Muscle of leg (tissue), 11 donors: ENCODE measurements around the gene PTGES3. TPM values are rescaled to one million over a fixed set of nuclear protein-coding genes. Genes with fewer than 3 reads are reported as not detected.

Experiments
- DNase-seq: peaks from one replicate; pipeline ENCODE4 v3.0.0; 2013
- H3K27ac ChIP-seq: one replicate; pipeline ENCODE4 v1.5.1; 2013; ENCODE audit warnings: mild to moderate bottlenecking, low read length, control low read depth
- H3K27me3 ChIP-seq: one replicate; pipeline ENCODE4 v1.6.1; 2013; ENCODE audit warnings: low read length; ENCODE audit not compliant: control insufficient read depth, insufficient read depth
- H3K36me3 ChIP-seq: one replicate; pipeline ENCODE4 v1.6.1; 2013; ENCODE audit warnings: low read length; ENCODE audit not compliant: control insufficient read depth, insufficient read depth
- H3K4me1 ChIP-seq: one replicate; pipeline ENCODE4 v1.6.1; 2013; ENCODE audit warnings: low read length; ENCODE audit not compliant: control insufficient read depth, insufficient read depth
- H3K4me3 ChIP-seq: one replicate; pipeline ENCODE4 v1.5.1; 2013; ENCODE audit warnings: low read length, control low read depth
- H3K9me3 ChIP-seq: replicated peaks from 2 replicates; pipeline ENCODE4 v1.6.1; 2013; ENCODE audit warnings: low read depth, low read length; ENCODE audit not compliant: control insufficient read depth
- WGBS: methylation state at CpG from one replicate; pipeline ENCODE4 v1.1.5; 2013; ENCODE audit warnings: missing lambda C conversion rate; ENCODE audit not compliant: insufficient coverage; 5-methylcytosine and 5-hydroxymethylcytosine counted together
- polyA plus RNA-seq, 8 donors: library from polyadenylated mRNA; unstranded; fragments of 120-200 nt; gene quantifications; one replicate each; pipeline versions ENCODE4 v1.2.1 to v1.2.3, GENCODE V29; 2013; ENCODE audit warnings: inconsistent platforms in 1 of 8, low replicate concordance in 1 of 8; ENCODE audit not compliant: insufficient read length in 8 of 8, insufficient read depth in 1 of 8
- total RNA-seq: library from RNA; stranded (reverse); fragments of 120-200 nt; gene quantifications from one replicate; pipeline ENCODE4 v1.2.4, GENCODE V29; 2013

The PTGES3 gene
- total and polyA plus RNA-seq, 9 donors, result 73.6 to 246 (median 202) TPM

DNA sequence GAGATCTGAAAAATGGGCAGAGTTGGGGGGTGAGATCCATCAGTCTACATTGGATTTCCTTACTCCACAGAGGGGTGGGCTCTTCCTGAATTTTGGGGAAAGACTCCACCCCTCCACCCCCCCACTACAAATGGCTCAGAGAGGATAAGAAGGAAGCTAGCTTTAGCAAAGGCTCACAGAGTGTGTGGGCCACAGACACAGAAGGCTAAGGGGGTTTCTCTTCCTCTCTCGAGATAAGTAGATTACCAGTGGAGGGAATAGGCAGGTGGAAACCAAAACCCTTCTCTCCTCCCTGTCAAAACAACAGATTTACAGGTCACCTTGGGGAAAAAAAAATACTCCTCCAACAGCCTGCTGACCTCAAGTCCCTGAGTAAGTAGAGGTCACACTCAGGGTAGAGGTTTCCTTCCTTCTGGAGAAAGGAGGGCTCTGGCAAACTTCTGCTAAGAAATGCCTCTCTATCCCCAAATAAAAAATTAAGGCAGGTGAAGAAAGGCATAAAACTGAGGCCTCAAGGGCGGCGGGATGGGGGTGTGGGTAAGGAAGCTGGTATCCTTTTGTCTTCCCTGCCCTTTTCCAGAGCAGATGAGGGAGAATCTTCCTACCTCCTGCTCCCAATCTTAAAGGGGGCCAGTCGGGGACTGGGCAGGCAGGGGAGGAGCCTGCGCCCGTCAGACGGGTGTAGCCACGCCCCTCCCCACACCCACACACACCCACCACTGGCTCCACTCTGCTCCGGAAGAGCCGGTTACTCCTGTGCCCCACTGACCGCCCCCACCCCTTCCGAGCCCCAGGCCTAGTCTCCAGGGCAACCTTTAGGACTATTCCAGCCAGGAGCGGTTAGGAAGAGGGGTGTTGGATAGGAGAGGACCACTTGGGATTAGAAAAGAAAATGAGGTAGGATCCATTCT, 56.0 kb downstream of the PTGES3 start:
- Histone ChIP-seq H3K27me3 (no peaks in the 10 kb centered on the region), H3K27ac (no peak overlapping the region), H3K4me1 (peaks cover 66% of the 10 kb centered on the region), H3K9me3 (no peaks in the 10 kb centered on the region), H3K4me3 (no peak overlapping the region), H3K36me3 (peaks cover under 1% of the 10 kb centered on the region)
- DNase-seq, result peak; percentile 57
- WGBS, result no CpG with 5 or more reads among the region's 13 CpGs

DNA sequence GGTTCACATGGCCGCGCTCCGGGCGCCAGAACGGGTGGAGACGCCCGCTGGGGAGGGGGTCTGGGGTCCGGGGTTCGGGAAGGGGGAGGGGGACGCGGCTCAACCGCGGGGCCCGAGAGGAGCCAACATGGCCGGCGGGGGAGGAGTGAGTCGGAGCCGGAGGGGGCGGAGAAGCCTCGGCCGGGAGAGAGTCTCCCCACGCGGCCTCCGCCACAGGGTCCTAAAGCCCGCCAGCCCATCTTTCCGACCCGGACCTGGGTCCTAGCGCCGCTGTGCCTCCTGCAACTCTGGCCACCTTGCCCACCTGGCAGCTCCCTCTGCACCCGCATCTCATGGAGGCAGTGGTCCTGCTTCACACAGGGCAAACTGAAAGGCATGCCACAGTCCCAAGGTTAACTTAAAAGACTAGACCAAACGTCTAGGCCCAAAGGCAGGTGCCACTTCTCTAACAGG, 57.9 kb downstream of the PTGES3 start, which contains the start of gene BAZ2A:
Gene BAZ2A, minus strand, starts transcription at position 147 of the 453 bp plus-strand sequence. CDS start 12,796 bp downstream, outside the sequence.
- Histone ChIP-seq H3K4me1 (peaks cover 51% of the 10 kb centered on the region), H3K9me3 (no peaks in the 10 kb centered on the region), H3K27ac (peak within 1 kb of the TSS; percentile 97), H3K36me3 (peaks cover 9% of the 10 kb centered on the region), H3K27me3 (no peaks in the 10 kb centered on the region), H3K4me3 (peak within 1 kb of the TSS; percentile 92)
- under 1% methylated on average over 20 of the region's 31 CpGs for WGBS
- DNase-seq, result peak; percentile 96

DNA sequence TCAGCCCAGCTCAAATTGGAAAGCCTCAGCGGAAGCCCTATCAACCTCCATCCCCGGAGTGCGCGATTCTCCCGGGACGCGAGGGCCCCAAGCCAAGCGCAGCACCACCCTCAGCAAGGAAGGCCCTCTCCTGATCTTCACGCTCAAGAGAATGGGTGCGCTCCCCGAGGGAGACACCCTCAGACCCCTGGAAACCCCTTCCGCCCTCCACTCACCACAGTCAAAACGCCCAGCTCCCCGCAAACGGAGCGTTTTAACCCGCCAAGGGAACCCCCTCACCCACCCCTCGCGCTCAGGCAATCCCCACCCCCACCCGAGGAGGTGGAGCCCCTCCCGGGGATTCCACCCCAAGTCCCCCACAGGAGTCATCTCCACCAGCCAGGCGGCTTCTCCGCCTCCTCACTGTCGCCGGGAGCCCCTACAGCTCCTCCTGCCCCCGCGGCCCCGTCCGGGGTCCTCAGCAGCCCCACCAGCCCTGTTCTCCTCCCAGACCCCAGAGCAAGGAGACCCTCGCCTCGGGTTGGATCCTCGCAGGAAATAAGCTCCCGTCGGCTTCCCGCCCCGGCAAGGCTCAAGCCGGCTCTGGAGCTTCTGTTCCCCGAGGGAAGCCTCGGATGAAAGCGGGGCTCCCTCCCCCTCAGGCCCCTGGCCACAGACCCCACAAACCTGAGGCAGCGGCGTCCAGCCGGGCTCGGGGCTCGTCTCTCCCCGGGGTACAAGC, 58.5 kb downstream of the PTGES3 start:
- H3K4me3 ChIP-seq, result peak overlapping the region; percentile 92
- H3K4me1 ChIP-seq, result peaks cover 48% of the 10 kb centered on the region
- DNase-seq, result peak; percentile 48
- peaks cover 9% of the 10 kb centered on the region for H3K36me3 ChIP-seq
- under 1% methylated on average over 35 of the region's 46 CpGs for WGBS
- peak overlapping the region; percentile 97 for H3K27ac ChIP-seq
- H3K9me3 ChIP-seq, result no peaks in the 10 kb centered on the region
- H3K27me3 ChIP-seq, result no peaks in the 10 kb centered on the region

DNA sequence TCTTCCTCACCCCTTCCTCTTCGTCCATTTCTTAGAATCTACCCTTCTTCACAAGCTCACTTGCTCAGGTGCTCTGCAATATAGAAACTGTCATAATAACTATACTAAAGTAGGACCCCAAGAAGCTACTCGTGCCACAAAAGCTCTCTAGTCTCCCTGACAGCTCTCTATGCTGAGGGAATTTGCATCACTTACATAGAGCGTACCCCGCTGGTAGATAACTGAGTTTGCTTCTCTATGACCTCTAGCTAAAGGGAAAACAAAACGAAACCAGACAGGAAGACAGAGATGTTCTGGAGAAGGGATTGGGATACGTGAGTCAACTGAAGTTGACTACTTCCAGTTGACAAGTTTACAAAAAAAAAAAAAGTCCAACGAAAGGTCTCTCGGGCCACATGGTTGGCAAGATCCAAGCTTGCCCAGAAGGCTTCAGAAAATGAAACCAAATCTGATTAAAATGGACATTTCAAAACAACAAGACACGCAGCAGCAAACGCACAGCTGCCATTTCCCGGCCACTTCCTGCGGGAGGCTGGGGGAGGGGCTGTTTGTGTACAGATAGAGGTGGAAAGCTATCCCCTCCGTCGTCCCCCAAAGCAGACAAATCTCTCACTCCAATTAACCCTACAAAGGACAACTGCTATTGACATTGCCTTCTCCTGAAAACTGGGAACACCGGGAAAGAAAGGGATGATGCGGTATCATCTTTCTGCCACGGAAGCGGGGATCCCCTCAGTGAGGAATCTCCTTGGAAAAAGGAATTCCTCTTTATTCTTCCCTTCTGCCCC, 59.2 kb downstream of the PTGES3 start:
- Histone ChIP-seq H3K4me1 (peaks cover 40% of the 10 kb centered on the region), H3K9me3 (no peaks in the 10 kb centered on the region), H3K27ac (peak overlapping the region; percentile 97), H3K36me3 (peaks cover 10% of the 10 kb centered on the region), H3K4me3 (peak overlapping the region; percentile 92), H3K27me3 (no peaks in the 10 kb centered on the region)
- DNase-seq, result peak; percentile 85
- 0% methylated on average over 1 of the region's 18 CpGs for WGBS

DNA sequence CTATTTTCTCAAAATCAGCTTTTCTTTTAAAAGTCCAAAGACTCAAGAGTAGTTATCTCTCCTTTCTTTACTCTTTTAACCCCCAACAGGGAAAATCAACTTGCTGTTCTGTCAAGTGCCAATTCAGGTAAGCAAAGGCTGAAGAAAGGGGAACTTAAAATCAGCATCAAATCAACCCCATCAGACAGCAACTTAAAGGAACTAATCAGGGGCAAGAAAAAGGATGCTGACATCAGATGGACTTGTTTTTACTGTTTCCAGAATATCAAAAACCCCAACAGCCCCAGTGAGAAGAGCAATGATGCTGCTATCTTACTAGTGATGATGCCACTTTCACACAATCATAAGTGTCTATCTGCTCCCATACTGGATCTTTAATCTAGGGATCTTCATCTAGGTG, 61.4 kb downstream of the PTGES3 start:
- H3K4me3 ChIP-seq, result no peak overlapping the region
- no peak overlapping the region for H3K27ac ChIP-seq
- no peaks in the 10 kb centered on the region for H3K9me3 ChIP-seq
- H3K36me3 ChIP-seq, result peaks cover 18% of the 10 kb centered on the region
- H3K27me3 ChIP-seq, result no peaks in the 10 kb centered on the region
- DNase-seq, result no peak
- H3K4me1 ChIP-seq, result peaks cover 19% of the 10 kb centered on the region

DNA sequence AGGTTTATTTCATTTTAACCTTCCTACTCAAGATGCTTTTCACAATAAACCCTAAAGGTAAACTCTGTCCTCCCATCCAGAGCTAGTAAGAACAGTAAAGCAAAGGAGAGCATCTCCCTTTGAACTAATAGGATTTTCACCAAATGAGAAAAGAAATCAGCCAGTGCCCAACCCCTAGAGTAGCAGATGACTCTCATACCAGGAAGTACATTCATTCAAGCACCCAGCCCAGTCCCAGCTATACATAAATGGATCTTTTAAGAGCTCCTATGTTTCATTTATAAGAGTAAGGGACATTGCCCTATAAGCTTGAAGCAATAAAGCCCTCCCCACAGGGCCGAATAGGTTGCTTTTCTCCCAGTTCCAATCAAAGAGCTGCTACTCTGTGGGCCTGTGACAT, 65.5 kb downstream of the PTGES3 start:
- Histone ChIP-seq H3K27me3 (no peaks in the 10 kb centered on the region), H3K4me3 (no peak overlapping the region), H3K36me3 (peaks cover 28% of the 10 kb centered on the region), H3K4me1 (peaks cover 2% of the 10 kb centered on the region), H3K27ac (no peak overlapping the region), H3K9me3 (no peaks in the 10 kb centered on the region)
- DNase-seq, result no peak
- no CpG with 5 or more reads among the region's 1 CpG for WGBS

DNA sequence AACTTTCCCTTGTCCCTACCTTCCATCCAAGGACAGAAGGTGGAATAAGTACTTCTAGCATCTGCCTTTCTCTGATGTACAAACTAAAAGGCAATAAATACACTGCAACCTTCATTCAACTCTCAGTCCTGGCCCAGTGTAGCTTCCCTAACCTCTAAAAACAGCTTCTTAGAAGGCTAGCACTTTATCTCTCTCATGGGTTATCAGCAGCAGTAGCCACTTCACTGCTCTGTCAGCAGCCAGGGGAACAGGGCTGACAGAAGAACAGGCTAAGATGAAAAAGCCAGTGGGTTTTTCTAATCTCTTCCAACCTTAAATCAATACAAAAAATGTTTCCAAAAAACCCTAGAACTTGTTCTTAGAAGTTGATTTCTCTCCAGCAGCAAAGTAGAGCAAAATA, 71.2 kb downstream of the PTGES3 start:
- no peak for DNase-seq

DNA sequence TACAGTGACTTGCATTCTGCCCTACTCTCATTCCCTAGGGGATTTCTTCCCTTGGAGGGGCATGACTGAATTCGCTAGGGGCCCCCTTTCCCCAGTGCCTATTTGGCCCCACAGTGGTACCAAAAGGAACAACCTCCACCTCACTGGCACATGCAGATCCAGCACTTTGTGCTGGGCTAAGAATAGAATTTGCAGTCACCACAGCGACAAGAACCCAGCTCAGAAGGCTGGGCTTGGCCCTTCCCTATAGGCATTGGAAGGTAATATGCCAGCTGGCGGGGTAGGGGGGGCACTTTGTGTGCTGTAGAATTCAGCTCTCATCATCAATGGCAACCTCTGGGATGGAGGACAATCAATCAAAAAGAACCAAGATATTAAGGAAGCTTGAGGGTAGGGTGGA, 71.8 kb downstream of the PTGES3 start:
- Histone ChIP-seq H3K27me3 (no peaks in the 10 kb centered on the region), H3K4me3 (no peak overlapping the region), H3K27ac (no peak overlapping the region), H3K36me3 (peaks cover 71% of the 10 kb centered on the region), H3K4me1 (no peaks in the 10 kb centered on the region), H3K9me3 (no peaks in the 10 kb centered on the region)
- no peak for DNase-seq
- WGBS, result no CpG with 5 or more reads among the region's 3 CpGs

More for the DNA sequence above, 71.2 kb downstream of the PTGES3 start:
- no peak overlapping the region for H3K4me3 ChIP-seq
- peaks cover 67% of the 10 kb centered on the region for H3K36me3 ChIP-seq
- no peaks in the 10 kb centered on the region for H3K4me1 ChIP-seq
- no peaks in the 10 kb centered on the region for H3K27me3 ChIP-seq
- H3K9me3 ChIP-seq, result no peaks in the 10 kb centered on the region
- no peak overlapping the region for H3K27ac ChIP-seq

DNA sequence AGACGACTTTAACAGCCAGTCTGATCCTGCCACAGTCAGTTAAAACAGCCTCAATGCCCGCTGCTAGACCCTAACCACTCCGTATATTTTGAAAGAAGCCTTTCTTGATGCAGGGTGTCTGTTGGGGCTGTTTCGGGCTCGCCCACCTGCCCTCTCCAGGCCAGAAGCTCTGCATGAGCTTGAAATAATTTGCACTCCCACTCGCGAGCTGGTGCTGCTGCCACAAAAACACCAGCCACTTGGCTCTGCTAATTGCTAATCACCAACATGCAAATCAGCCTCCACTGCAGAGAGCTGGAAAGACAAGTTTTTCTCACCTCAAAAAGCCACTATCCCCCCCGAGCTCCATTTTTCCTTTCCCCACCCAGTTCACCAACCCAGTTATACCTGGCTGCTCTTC, 73.5 kb downstream of the PTGES3 start:
- H3K27me3 ChIP-seq, result no peaks in the 10 kb centered on the region
- H3K4me1 ChIP-seq, result no peaks in the 10 kb centered on the region
- H3K27ac ChIP-seq, result no peak overlapping the region
- peaks cover 84% of the 10 kb centered on the region for H3K36me3 ChIP-seq
- WGBS, result 86% methylated on average over 7 of the region's 8 CpGs
- no peak for DNase-seq
- no peak overlapping the region for H3K4me3 ChIP-seq
- H3K9me3 ChIP-seq, result no peaks in the 10 kb centered on the region
